HG03354 (cell line): Measurements from ENCODE around the gene STK32B.

Experiments
- ATAC-seq: cut with Tn5 transposase; IDR thresholded peaks from one replicate; pipeline ENCODE4 v1.9.1; 2021; ENCODE audit warnings: mild to moderate bottlenecking; ENCODE audit not compliant: unreplicated experiment, poor library complexity, severe bottlenecking

The STK32B gene

GRCh38 chr4:5448221-5448620 lies 396.9 kb downstream of the STK32B start:
- ATAC-seq: no peak

GRCh38 chr4:5451243-5451642 lies 400.0 kb downstream of the STK32B start:
- ATAC-seq: no peak

GRCh38 chr4:5452156-5452555 lies 400.9 kb downstream of the STK32B start:
- no peak for ATAC-seq

GRCh38 chr4:5455003-5455585 lies 403.8 kb downstream of the STK32B start:
- ATAC-seq: no peak

- no peak for ATAC-seq
Measured at GRCh38 chr4:5456296-5456845, 405.1 kb downstream of the STK32B start.

GRCh38 chr4:5458676-5459075 lies 407.4 kb downstream of the STK32B start:
- no peak for ATAC-seq

GRCh38 chr4:5459236-5459635 lies 408.0 kb downstream of the STK32B start:
- no peak for ATAC-seq

- no peak for ATAC-seq
Measured at GRCh38 chr4:5460106-5460801, 409.0 kb downstream of the STK32B start.

GRCh38 chr4:5461477-5461876 lies 410.2 kb downstream of the STK32B start:
- no peak for ATAC-seq

GRCh38 chr4:5462254-5462835 lies 411.1 kb downstream of the STK32B start:
- no peak for ATAC-seq

- ATAC-seq: no peak
Measured at GRCh38 chr4:5462896-5463295, 411.6 kb downstream of the STK32B start.

- ATAC-seq: no peak
Measured at GRCh38 chr4:5463361-5463760, 412.1 kb downstream of the STK32B start.

GRCh38 chr4:5463936-5464650 lies 412.8 kb downstream of the STK32B start:
- ATAC-seq: no peak

GRCh38 chr4:5465529-5465928 lies 414.2 kb downstream of the STK32B start:
- no peak for ATAC-seq

- ATAC-seq: no peak
Measured at GRCh38 chr4:5465956-5466355, 414.7 kb downstream of the STK32B start.

GRCh38 chr4:5467111-5467510 lies 415.8 kb downstream of the STK32B start:
- ATAC-seq: no peak

- ATAC-seq: no peak
Measured at GRCh38 chr4:5469151-5469775, 418.0 kb downstream of the STK32B start.

- no peak for ATAC-seq
Measured at GRCh38 chr4:5469861-5470260, 418.6 kb downstream of the STK32B start.

- ATAC-seq: no peak
Measured at GRCh38 chr4:5470318-5471198, 419.3 kb downstream of the STK32B start.
